Measurements from ENCODE around the gene SH3GL1. TPM values are rescaled to one million over a fixed set of nuclear protein-coding genes. Genes with fewer than 3 reads are reported as not detected.

SH3GL1 gene
- total and polyA plus RNA-seq, 2 experiments from 2014 or later, result 81.7 to 114 TPM

DNA sequence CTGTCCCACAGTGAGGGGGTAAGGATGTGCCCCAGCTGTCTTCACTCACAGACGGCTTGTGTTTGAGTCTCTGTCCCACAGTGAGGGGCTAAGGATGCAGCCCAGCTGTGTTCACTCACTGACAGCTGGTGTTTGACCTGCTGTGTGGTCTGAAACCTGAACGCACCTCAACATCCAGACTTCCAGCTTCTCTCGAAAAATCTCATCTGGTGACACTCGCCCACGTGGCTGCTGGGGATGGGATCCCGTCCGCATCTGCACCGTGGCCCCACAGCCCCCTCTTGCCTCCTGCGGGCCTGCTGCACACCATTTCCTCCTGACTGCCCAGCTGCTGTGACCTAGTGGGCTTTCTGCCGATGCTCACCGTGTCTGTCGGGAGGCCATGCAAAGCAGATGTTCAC lies 29.4 kb upstream of the SH3GL1 start:
- no peaks in the 10 kb centered on the region for H3K36me3 ChIP-seq (replicated peaks; ENCODE audit: insufficient read depth, low read depth)
- H3K27ac ChIP-seq, result no peak overlapping the region
- H4K20me1 ChIP-seq (ENCODE audit: insufficient read depth, poor library complexity, severe bottlenecking), result no peaks in the 10 kb centered on the region
- H3K4me3 ChIP-seq, result no peak overlapping the region
- H3K9me3 ChIP-seq (ENCODE audit: low read depth), result no peaks in the 10 kb centered on the region
- H3K79me2 ChIP-seq, result no peaks in the 10 kb centered on the region
- no peak overlapping the region for H2AFZ ChIP-seq
- no peaks in the 10 kb centered on the region for H3K27me3 ChIP-seq
- H3K4me1 ChIP-seq (ENCODE audit: insufficient read depth), result no peaks in the 10 kb centered on the region
- TF ChIP-seq EZH2 (IDR thresholded peaks at IDR 0.05; ENCODE audit: borderline replicate concordance) (no peak), EZH2phosphoT487 (IDR thresholded peaks at IDR 0.05; ENCODE audit: low read depth, severe bottlenecking, unreplicated experiment) (no peak)
- TF ChIP-seq, protein P1, sequence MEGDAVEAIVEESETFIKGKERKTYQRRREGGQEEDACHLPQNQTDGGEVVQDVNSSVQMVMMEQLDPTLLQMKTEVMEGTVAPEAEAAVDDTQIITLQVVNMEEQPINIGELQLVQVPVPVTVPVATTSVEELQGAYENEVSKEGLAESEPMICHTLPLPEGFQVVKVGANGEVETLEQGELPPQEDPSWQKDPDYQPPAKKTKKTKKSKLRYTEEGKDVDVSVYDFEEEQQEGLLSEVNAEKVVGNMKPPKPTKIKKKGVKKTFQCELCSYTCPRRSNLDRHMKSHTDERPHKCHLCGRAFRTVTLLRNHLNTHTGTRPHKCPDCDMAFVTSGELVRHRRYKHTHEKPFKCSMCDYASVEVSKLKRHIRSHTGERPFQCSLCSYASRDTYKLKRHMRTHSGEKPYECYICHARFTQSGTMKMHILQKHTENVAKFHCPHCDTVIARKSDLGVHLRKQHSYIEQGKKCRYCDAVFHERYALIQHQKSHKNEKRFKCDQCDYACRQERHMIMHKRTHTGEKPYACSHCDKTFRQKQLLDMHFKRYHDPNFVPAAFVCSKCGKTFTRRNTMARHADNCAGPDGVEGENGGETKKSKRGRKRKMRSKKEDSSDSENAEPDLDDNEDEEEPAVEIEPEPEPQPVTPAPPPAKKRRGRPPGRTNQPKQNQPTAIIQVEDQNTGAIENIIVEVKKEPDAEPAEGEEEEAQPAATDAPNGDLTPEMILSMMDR (IDR thresholded peaks at IDR 0.05; ENCODE audit: poor library complexity), result no peak
- WGBS (ENCODE audit: low lambda C conversion rate, missing lambda C conversion rate), result 81% methylated on average over 12 of the region's 12 CpGs
- DNase-seq (ENCODE audit: low spot score), result no peak
- no peaks in the 10 kb centered on the region for H3K9me2 ChIP-seq (replicated peaks; ENCODE audit: insufficient read depth)
- H3K4me2 ChIP-seq, result no peak overlapping the region

DNA sequence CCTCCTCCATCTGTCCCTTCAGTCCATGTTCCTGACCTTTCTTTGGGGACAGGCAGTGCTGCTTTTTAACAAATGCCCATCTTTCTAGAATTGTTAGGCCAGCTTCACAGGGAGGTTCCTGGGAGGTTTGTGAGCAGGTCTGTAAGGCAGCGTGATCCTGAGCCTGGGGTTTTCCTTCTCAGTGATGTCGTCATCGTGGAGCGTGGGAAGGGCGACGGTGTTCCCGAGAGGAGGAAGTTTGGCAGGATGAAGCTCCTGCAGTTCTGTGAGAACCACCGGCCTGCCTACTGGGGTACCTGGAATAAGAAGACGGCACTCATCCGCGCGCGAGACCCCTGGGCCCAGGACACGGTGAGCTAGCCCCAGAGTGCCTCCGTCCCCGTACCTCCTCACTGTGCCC lies 28.9 kb upstream of the SH3GL1 start:
- Histone ChIP-seq H2AFZ (no peak overlapping the region), H3K9me2 (replicated peaks; ENCODE audit: insufficient read depth) (no peaks in the 10 kb centered on the region), H3K27ac (no peak overlapping the region), H3K4me2 (no peak overlapping the region), H3K4me1 (ENCODE audit: insufficient read depth) (no peaks in the 10 kb centered on the region), H4K20me1 (ENCODE audit: insufficient read depth, poor library complexity, severe bottlenecking) (no peaks in the 10 kb centered on the region), H3K27me3 (no peaks in the 10 kb centered on the region), H3K36me3 (replicated peaks; ENCODE audit: insufficient read depth, low read depth) (no peaks in the 10 kb centered on the region), H3K79me2 (no peaks in the 10 kb centered on the region), H3K4me3 (no peak overlapping the region), H3K9me3 (ENCODE audit: low read depth) (no peaks in the 10 kb centered on the region)
- no peak for DNase-seq (ENCODE audit: low spot score)
- no peak for TF ChIP-seq EZH2 (IDR thresholded peaks at IDR 0.05; ENCODE audit: borderline replicate concordance)
- no peak for TF ChIP-seq EZH2phosphoT487 (IDR thresholded peaks at IDR 0.05; ENCODE audit: low read depth, severe bottlenecking, unreplicated experiment)
- TF ChIP-seq, protein P1 (IDR thresholded peaks at IDR 0.05; ENCODE audit: poor library complexity), result no peak
- WGBS (ENCODE audit: low lambda C conversion rate, missing lambda C conversion rate), result 96% methylated on average over 16 of the region's 16 CpGs

GRCh38 chr19:4428326-4428975 lies 28.1 kb upstream of the SH3GL1 start:
- Histone ChIP-seq H3K4me1 (ENCODE audit: insufficient read depth) (no peaks in the 10 kb centered on the region), H3K4me3 (no peak overlapping the region), H3K79me2 (no peaks in the 10 kb centered on the region), H3K9me2 (replicated peaks; ENCODE audit: insufficient read depth) (no peaks in the 10 kb centered on the region), H3K4me2 (no peak overlapping the region), H3K9me3 (ENCODE audit: low read depth) (no peaks in the 10 kb centered on the region), H2AFZ (no peak overlapping the region), H4K20me1 (ENCODE audit: insufficient read depth, poor library complexity, severe bottlenecking) (no peaks in the 10 kb centered on the region), H3K27ac (no peak overlapping the region), H3K27me3 (no peaks in the 10 kb centered on the region), H3K36me3 (replicated peaks; ENCODE audit: insufficient read depth, low read depth) (no peaks in the 10 kb centered on the region)
- 96% methylated on average over 20 of the region's 20 CpGs for WGBS (ENCODE audit: low lambda C conversion rate, missing lambda C conversion rate)
- DNase-seq (ENCODE audit: low spot score), result no peak
- no peak for TF ChIP-seq EZH2phosphoT487 (IDR thresholded peaks at IDR 0.05; ENCODE audit: low read depth, severe bottlenecking, unreplicated experiment)
- TF ChIP-seq EZH2 (IDR thresholded peaks at IDR 0.05; ENCODE audit: borderline replicate concordance), result no peak
- TF ChIP-seq, protein P1 (IDR thresholded peaks at IDR 0.05; ENCODE audit: poor library complexity), result no peak

All from hepatocyte (in vitro differentiated cells).